Ishikawa (cell line): Measurements from ENCODE around the gene CSF1.

Source experiments
- EGR1 ChIP-seq: IDR thresholded peaks from 2 replicates; pipeline ENCODE4 v1.6.1; 2012
- EP300 ChIP-seq: IDR thresholded peaks from 2 replicates; pipeline ENCODE4 v1.6.1; 2012; ENCODE audit warnings: borderline replicate concordance
- MAX ChIP-seq: IDR thresholded peaks from 2 replicates; pipeline ENCODE4 v1.6.1; 2012
- NFIC ChIP-seq: IDR thresholded peaks from 2 replicates; pipeline ENCODE4 v1.6.1; 2012
- RAD21 ChIP-seq: IDR thresholded peaks from 2 replicates; pipeline ENCODE4 v1.6.1; 2012; ENCODE audit warnings: low read depth
- TEAD4 ChIP-seq: IDR thresholded peaks from 2 replicates; pipeline ENCODE4 v1.6.1; 2012
- YY1 ChIP-seq: IDR thresholded peaks from 2 replicates; pipeline ENCODE4 v1.6.1; 2012; ENCODE audit warnings: low read depth

- TF ChIP-seq RAD21: no peak
- no peak for TF ChIP-seq MAX
- no peak for TF ChIP-seq NFIC
- no peak for TF ChIP-seq EP300
- TF ChIP-seq TEAD4: no peak
- no peak for TF ChIP-seq YY1
- no peak for TF ChIP-seq EGR1
Observed at GRCh38 chr1:109938556-109938955, 27.9 kb downstream of the CSF1 start.
